GM23338 (cell line): ENCODE results near the gene MMS19. TPM values are rescaled to one million over a fixed set of nuclear protein-coding genes. Genes with fewer than 3 reads are reported as not detected.
A peak's percentile ranks its signal among the peaks of the same experiment; 100 is the strongest.

Experiments
- ATAC-seq: fragments of 200-7000 bp; cut with Tn5 transposase; 3 replicates; pipeline ENCODE4 v1.9.1; 2020
- DNase-seq: peaks from one replicate; pipeline ENCODE4 v3.0.0-alpha.2; 2015; ENCODE audit warnings: low spot score
- H2AFZ ChIP-seq: fragments of 200-600 bp; sonication (generic); 2 replicates; pipeline ENCODE4 v1.8.0; 2016; ENCODE audit warnings: antibody characterized with exemption, mild to moderate bottlenecking, moderate library complexity
- H3F3A ChIP-seq: fragments of 200-600 bp; sonication (generic); replicated peaks from 2 replicates; pipeline ENCODE4 v1.8.0; 2017; ENCODE audit warnings: antibody characterized with exemption, mixed run types, low read depth
- H3K27ac ChIP-seq: fragments of 200-600 bp; sonication (generic); 2 replicates; pipeline ENCODE4 v1.6.1; 2016; ENCODE audit warnings: low read depth
- H3K27me3 ChIP-seq: fragments of 200-600 bp; sonication (generic); 2 replicates; pipeline ENCODE4 v1.8.0; 2016; ENCODE audit warnings: mild to moderate bottlenecking, mixed run types, moderate library complexity; ENCODE audit not compliant: insufficient read depth
- H3K36me3 ChIP-seq: fragments of 200-600 bp; sonication (generic); 2 replicates; pipeline ENCODE4 v1.8.0; 2016; ENCODE audit warnings: mild to moderate bottlenecking; ENCODE audit not compliant: insufficient read depth
- H3K4me1 ChIP-seq: fragments of 200-600 bp; sonication (generic); 2 replicates; pipeline ENCODE4 v1.8.0; 2016; ENCODE audit warnings: mild to moderate bottlenecking, moderate library complexity; ENCODE audit not compliant: insufficient read depth
- H3K4me2 ChIP-seq: fragments of 200-600 bp; sonication (generic); 2 replicates; pipeline ENCODE4 v1.7.1; 2017; ENCODE audit warnings: mixed run types
- H3K4me3 ChIP-seq: fragments of 200-600 bp; sonication (generic); 2 replicates; pipeline ENCODE4 v1.6.1; 2016; ENCODE audit warnings: mixed run types
- H3K79me2 ChIP-seq: fragments of 200-600 bp; sonication (generic); replicated peaks from 2 replicates; pipeline ENCODE4 v1.8.0; 2017; ENCODE audit warnings: mild to moderate bottlenecking; ENCODE audit not compliant: insufficient read depth
- H3K9me2 ChIP-seq: fragments of 200-600 bp; sonication (generic); 2 replicates; pipeline ENCODE4 v1.8.0; 2017; ENCODE audit not compliant: insufficient read depth
- H4K20me1 ChIP-seq: fragments of 200-600 bp; sonication (generic); replicated peaks from 2 replicates; pipeline ENCODE4 v1.8.0; 2017; ENCODE audit warnings: mild to moderate bottlenecking; ENCODE audit not compliant: insufficient read depth
- H3K27ac Mint-ChIP-seq: 2 replicates; pipeline ENCODE4 v1.8.0; 2020; ENCODE audit warnings: inconsistent platforms, mild to moderate bottlenecking, moderate library complexity, mixed read lengths
- H3K27me3 Mint-ChIP-seq: 3 replicates; pipeline ENCODE4 v1.8.0; 2022; ENCODE audit warnings: low read depth, mild to moderate bottlenecking, moderate library complexity, mixed read lengths, inconsistent platforms; ENCODE audit not compliant: insufficient read depth, poor library complexity
- H3K36me3 Mint-ChIP-seq: 3 replicates; pipeline ENCODE4 v1.8.0; 2021; ENCODE audit warnings: low read depth, mild to moderate bottlenecking, inconsistent platforms, moderate library complexity, mixed read lengths
- H3K4me1 Mint-ChIP-seq: 3 replicates; pipeline ENCODE4 v1.8.0; 2020; ENCODE audit warnings: mild to moderate bottlenecking, inconsistent platforms, mixed read lengths
- H3K4me3 Mint-ChIP-seq: 3 replicates; pipeline ENCODE4 v1.8.0; 2021; ENCODE audit warnings: moderate library complexity, mild to moderate bottlenecking, inconsistent platforms, mixed read lengths
- H3K9me3 Mint-ChIP-seq: 3 replicates; pipeline ENCODE4 v1.8.0; 2020; ENCODE audit warnings: moderate library complexity, mild to moderate bottlenecking, inconsistent platforms, mixed read lengths
- CREB1 ChIP-seq: fragments of 250-450 bp; sonication (Bioruptor Pico); IDR thresholded peaks from 2 replicates; pipeline ENCODE4 v1.5.0; 2020; ENCODE audit warnings: low read depth, mild to moderate bottlenecking, moderate library complexity
- CTCF ChIP-seq, 2 experiments: fragments of 200-600 bp in 1 of 2; sonication (generic) in 1 of 2; conservative IDR thresholded peaks; 2 replicates each; pipeline versions ENCODE4 v1.5.1 to v1.6.1; 2016 to 2017; ENCODE audit warnings: antibody characterized with exemption in 2 of 2, low read depth in 2 of 2, mild to moderate bottlenecking in 2 of 2, moderate library complexity in 1 of 2
- ETS1 ChIP-seq: IDR thresholded peaks from 2 replicates; pipeline ENCODE4 v1.6.1; 2016; ENCODE audit warnings: antibody characterized with exemption
- EZH2 ChIP-seq: fragments of 200-600 bp; sonication (generic); IDR thresholded peaks from one replicate; pipeline ENCODE4 v1.8.0; 2017; ENCODE audit warnings: antibody characterized with exemption, mild to moderate bottlenecking, low read depth; ENCODE audit not compliant: unreplicated experiment
- EZH2phosphoT487 ChIP-seq: fragments of 200-600 bp; sonication (generic); IDR thresholded peaks from one replicate; pipeline ENCODE4 v1.8.1; 2018; ENCODE audit warnings: antibody characterized with exemption; ENCODE audit not compliant: unreplicated experiment
- JUNB ChIP-seq: IDR thresholded peaks from one replicate; pipeline ENCODE4 v1.6.1; 2016; ENCODE audit warnings: antibody characterized with exemption; ENCODE audit not compliant: unreplicated experiment
- NANOG ChIP-seq: IDR thresholded peaks from 2 replicates; pipeline ENCODE4 v1.6.1; 2016; ENCODE audit warnings: antibody characterized with exemption, borderline replicate concordance
- POLR2AphosphoS5 ChIP-seq: IDR thresholded peaks from 2 replicates; pipeline ENCODE4 v1.6.1; 2016; ENCODE audit warnings: antibody characterized with exemption, low read depth
- REST ChIP-seq: IDR thresholded peaks from one replicate; pipeline ENCODE4 v1.6.1; 2018; ENCODE audit warnings: antibody characterized with exemption; ENCODE audit not compliant: unreplicated experiment
- STAT1 ChIP-seq: IDR thresholded peaks from one replicate; pipeline ENCODE4 v1.6.1; 2016; ENCODE audit warnings: antibody characterized with exemption; ENCODE audit not compliant: unreplicated experiment
- ZNF114 ChIP-seq: fragments of 250-450 bp; sonication (Bioruptor Pico); IDR thresholded peaks from 2 replicates; pipeline ENCODE4 v1.5.0; 2020; ENCODE audit warnings: mild to moderate bottlenecking, moderate library complexity
- ZNF331 ChIP-seq: fragments of 250-450 bp; sonication (Bioruptor Pico); IDR thresholded peaks from 2 replicates; pipeline ENCODE4 v1.5.0; 2020; ENCODE audit warnings: low read depth, mild to moderate bottlenecking, moderate library complexity
- ZNF462 ChIP-seq: fragments of 250-450 bp; sonication (Bioruptor Pico); IDR thresholded peaks from 2 replicates; pipeline ENCODE4 v1.5.0; 2020; ENCODE audit warnings: mild to moderate bottlenecking, moderate library complexity
- polyA plus RNA-seq: library from polyadenylated mRNA; unstranded; fragments of >200 nt; fragmentation: Nextera tagmentation; extraction: Ambion mirVana; gene quantifications from 2 replicates; pipeline ENCODE4 v1.2.1, GENCODE V29; 2016
- total RNA-seq: library from RNA; depleted of rRNA; stranded (reverse); fragments of >200 nt; shearing (Covaris generic); gene quantifications from 2 replicates; pipeline ENCODE4 v1.2.3, GENCODE V29; 2014

Gene MMS19
- total and polyA plus RNA-seq, 2 experiments from 2014 or later, result 81.5 to 252 TPM

GRCh38 chr10:97445357-97445721 lies 52.9 kb downstream of the MMS19 start:
- Histone ChIP-seq H4K20me1 (peaks cover 21% of the 10 kb centered on the region), H3K4me3 (peak overlapping the region; percentile 88), H3K9me2 (no peaks in the 10 kb centered on the region), H3K4me1 (peaks cover 11% of the 10 kb centered on the region), H3F3A (0 out of 2 replicates have a peak, but pooled peaks cover 3% of the 10 kb centered on the region), H3K4me2 (peak overlapping the region; percentile 85), H3K36me3 (peaks cover 8% of the 10 kb centered on the region; the same call in 1 of the 2 replicates), H3K27me3 (no peaks in the 10 kb centered on the region), H3K27ac (peak overlapping the region; percentile 53), H3K79me2 (peaks cover 57% of the 10 kb centered on the region), H2AFZ (peak overlapping the region; percentile 33; the same call in 1 of the 2 replicates)
- H3K9me3 Mint-ChIP-seq, result no peaks in the 10 kb centered on the region
- peaks cover 27% of the 10 kb centered on the region for H3K36me3 Mint-ChIP-seq
- H3K4me1 Mint-ChIP-seq, result peaks cover 12% of the 10 kb centered on the region
- H3K27me3 Mint-ChIP-seq, result peaks cover 3% of the 10 kb centered on the region
- peak; percentile 4 for ATAC-seq
- TF ChIP-seq CTCF (conservative IDR thresholded peaks at IDR 0.05; ENCODE audit: low read depth in 2 of 2) (no peak), REST (no peak), EZH2phosphoT487 (no peak), POLR2AphosphoS5 (no peak), JUNB (no peak), ETS1 (no peak), ZNF462 (no peak), NANOG (no peak), STAT1 (no peak), ZNF331 (CRISPR knock-in tag) (no peak), CREB1 (CRISPR knock-in tag) (no peak), ZNF114 (CRISPR knock-in tag) (no peak), EZH2 (no peak)
- H3K27ac Mint-ChIP-seq, result peak overlapping the region; percentile 91
- no peak for DNase-seq
- H3K4me3 Mint-ChIP-seq, result peak overlapping the region; percentile 93
